ENCODE data around the gene RNF6. TPM values are rescaled to one million over a fixed set of nuclear protein-coding genes. Genes with fewer than 3 reads are reported as not detected.

Gene RNF6
- total and polyA plus RNA-seq, 10 of the 15 experiments (the other 5 are each of a cell fraction or from before 2014, with no cell fraction given) = 19.0 to 54.0 (median 33.8) TPM

- TF ChIP-seq IKZF1 (conservative IDR thresholded peaks at IDR 0.05) (peak; percentile 89), NRF1 (conservative IDR thresholded peaks at IDR 0.05; ENCODE audit: low read depth, low read length) (no peak), MYC (IDR thresholded peaks at IDR 0.05; ENCODE audit: insufficient read depth, insufficient read length, insufficient replicate concordance, low read length, severe bottlenecking) (peak; percentile 69), TAF1 (IDR thresholded peaks at IDR 0.05; ENCODE audit: borderline replicate concordance, low read depth, low read length) (no peak), PKNOX1 (IDR thresholded peaks at IDR 0.05) (peak; percentile 37; the same call in 1 of the 2 replicates), MLLT1 (IDR thresholded peaks at IDR 0.05) (peak; percentile 68), SREBF1 (IDR thresholded peaks at IDR 0.05; ENCODE audit: low read length) (no peak), PAX5 (IDR thresholded peaks at IDR 0.05; ENCODE audit: borderline replicate concordance, low read depth, low read length) (no peak), JUND (IDR thresholded peaks at IDR 0.05; ENCODE audit: low read depth, low read length) (no peak), HDAC6 (IDR thresholded peaks at IDR 0.05; ENCODE audit: unreplicated experiment) (no peak), FOXK2 (IDR thresholded peaks at IDR 0.05) (no peak), YY1 (IDR thresholded peaks at IDR 0.05; ENCODE audit: low read depth, low read length) (no peak), NR2C1 (IDR thresholded peaks at IDR 0.05) (no peak), LARP7 (IDR thresholded peaks at IDR 0.05) (peak; percentile 81; the same call in 1 of the 2 replicates), CTCF (IDR thresholded peaks at IDR 0.05 in 2 of 3, conservative IDR thresholded peaks at IDR 0.05 in 1 of 3; ENCODE audit: control insufficient read depth in 2 of 3, extremely low read depth in 1 of 3, insufficient read depth in 1 of 3, low read depth in 3 of 3, low read length in 3 of 3) (peak; percentile 54 to 65 (median 60)), ZBED1 (IDR thresholded peaks at IDR 0.05; ENCODE audit: borderline replicate concordance) (no peak)
- TF ChIP-seq, protein P1, sequence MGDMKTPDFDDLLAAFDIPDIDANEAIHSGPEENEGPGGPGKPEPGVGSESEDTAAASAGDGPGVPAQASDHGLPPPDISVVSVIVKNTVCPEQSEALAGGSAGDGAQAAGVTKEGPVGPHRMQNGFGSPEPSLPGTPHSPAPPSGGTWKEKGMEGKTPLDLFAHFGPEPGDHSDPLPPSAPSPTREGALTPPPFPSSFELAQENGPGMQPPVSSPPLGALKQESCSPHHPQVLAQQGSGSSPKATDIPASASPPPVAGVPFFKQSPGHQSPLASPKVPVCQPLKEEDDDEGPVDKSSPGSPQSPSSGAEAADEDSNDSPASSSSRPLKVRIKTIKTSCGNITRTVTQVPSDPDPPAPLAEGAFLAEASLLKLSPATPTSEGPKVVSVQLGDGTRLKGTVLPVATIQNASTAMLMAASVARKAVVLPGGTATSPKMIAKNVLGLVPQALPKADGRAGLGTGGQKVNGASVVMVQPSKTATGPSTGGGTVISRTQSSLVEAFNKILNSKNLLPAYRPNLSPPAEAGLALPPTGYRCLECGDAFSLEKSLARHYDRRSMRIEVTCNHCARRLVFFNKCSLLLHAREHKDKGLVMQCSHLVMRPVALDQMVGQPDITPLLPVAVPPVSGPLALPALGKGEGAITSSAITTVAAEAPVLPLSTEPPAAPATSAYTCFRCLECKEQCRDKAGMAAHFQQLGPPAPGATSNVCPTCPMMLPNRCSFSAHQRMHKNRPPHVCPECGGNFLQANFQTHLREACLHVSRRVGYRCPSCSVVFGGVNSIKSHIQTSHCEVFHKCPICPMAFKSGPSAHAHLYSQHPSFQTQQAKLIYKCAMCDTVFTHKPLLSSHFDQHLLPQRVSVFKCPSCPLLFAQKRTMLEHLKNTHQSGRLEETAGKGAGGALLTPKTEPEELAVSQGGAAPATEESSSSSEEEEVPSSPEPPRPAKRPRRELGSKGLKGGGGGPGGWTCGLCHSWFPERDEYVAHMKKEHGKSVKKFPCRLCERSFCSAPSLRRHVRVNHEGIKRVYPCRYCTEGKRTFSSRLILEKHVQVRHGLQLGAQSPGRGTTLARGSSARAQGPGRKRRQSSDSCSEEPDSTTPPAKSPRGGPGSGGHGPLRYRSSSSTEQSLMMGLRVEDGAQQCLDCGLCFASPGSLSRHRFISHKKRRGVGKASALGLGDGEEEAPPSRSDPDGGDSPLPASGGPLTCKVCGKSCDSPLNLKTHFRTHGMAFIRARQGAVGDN (IDR thresholded peaks at IDR 0.05) = peak; percentile 83; the same call in 1 of the 2 replicates
Observed at GRCh38 chr13:26186118-26186870, 35.8 kb downstream of the RNF6 start (continued).
